Keratinocyte (primary cell): ENCODE measurements around the gene CFAP46. TPM values are rescaled to one million over a fixed set of nuclear protein-coding genes. Genes with fewer than 3 reads are reported as not detected.

Source experiments
- DNase-seq: peaks from one replicate; pipeline ENCODE4 v3.0.0-alpha.2; 2011; ENCODE audit warnings: low read depth, missing footprints, low spot score
- FAIRE-seq: peaks from 2 replicates; lab custom pipeline; 2011; peaks lifted over from hg19 to GRCh38; lab: Jason Lieb, UNC
- H2AFZ ChIP-seq: 2 replicates; pipeline ENCODE4 v1.6.0; 2012; ENCODE audit warnings: low read length, control low read depth, inconsistent platforms; ENCODE audit not compliant: control insufficient read depth
- H3K27ac ChIP-seq: 2 replicates; pipeline ENCODE4 v1.5.1; 2011; ENCODE audit warnings: low read length; ENCODE audit not compliant: control insufficient read depth, insufficient read depth
- H3K27me3 ChIP-seq: 3 replicates; pipeline ENCODE4 v1.6.0; 2011; ENCODE audit warnings: low read length; ENCODE audit not compliant: control insufficient read depth, insufficient read depth; ENCODE audit errors: extremely low read depth
- H3K36me3 ChIP-seq, 2 experiments: 2 replicates in 1 of 2; 3 replicates in 1 of 2; pipeline ENCODE4 v1.5.1; 2011; ENCODE audit warnings: low read length in 2 of 2, mild to moderate bottlenecking in 1 of 2; ENCODE audit not compliant: control insufficient read depth in 2 of 2, insufficient read depth in 2 of 2; ENCODE audit errors: extremely low read depth in 1 of 2
- H3K4me1 ChIP-seq: 3 replicates; pipeline ENCODE4 v1.5.1; 2011; ENCODE audit warnings: low read length; ENCODE audit not compliant: control insufficient read depth, insufficient read depth; ENCODE audit errors: extremely low read depth
- H3K4me2 ChIP-seq: 3 replicates; pipeline ENCODE4 v1.6.0; 2011; ENCODE audit warnings: low read depth, low read length; ENCODE audit not compliant: control insufficient read depth, insufficient read depth; ENCODE audit errors: extremely low read depth
- H3K4me3 ChIP-seq, 3 experiments: fragments of 200-600 bp in 1 of 3; sonication (generic) in 1 of 3; 2 replicates in 2 of 3; 3 replicates in 1 of 3; pipeline ENCODE4 v1.5.1; 2011 to 2016; ENCODE audit warnings: low read length in 3 of 3, mild to moderate bottlenecking in 3 of 3, control low read depth in 2 of 3, inconsistent platforms in 1 of 3, low read depth in 1 of 3, mixed read lengths in 1 of 3, mixed run types in 1 of 3, moderate library complexity in 1 of 3; ENCODE audit not compliant: control insufficient read depth in 2 of 3, insufficient read depth in 2 of 3; ENCODE audit errors: extremely low read depth in 1 of 3
- H3K79me2 ChIP-seq: 2 replicates; pipeline ENCODE4 v1.6.0; 2012; ENCODE audit warnings: low read length; ENCODE audit not compliant: control insufficient read depth, insufficient read depth
- H3K9ac ChIP-seq: 3 replicates; pipeline ENCODE4 v1.6.0; 2011; ENCODE audit warnings: low read length; ENCODE audit not compliant: control insufficient read depth, insufficient read depth; ENCODE audit errors: extremely low read depth
- H3K9me1 ChIP-seq: 3 replicates; pipeline ENCODE4 v1.6.0; 2011; ENCODE audit warnings: low read length; ENCODE audit not compliant: control insufficient read depth, insufficient read depth; ENCODE audit errors: extremely low read depth
- H3K9me3 ChIP-seq: 2 replicates; pipeline ENCODE4 v1.5.1; 2012; ENCODE audit warnings: low read depth, low read length; ENCODE audit not compliant: control insufficient read depth
- H4K20me1 ChIP-seq: 3 replicates; pipeline ENCODE4 v1.6.0; 2011; ENCODE audit warnings: low read length; ENCODE audit not compliant: control insufficient read depth, insufficient read depth; ENCODE audit errors: extremely low read depth
- CTCF ChIP-seq, 3 experiments: IDR thresholded peaks in 1 of 3; conservative IDR thresholded peaks in 1 of 3; optimal IDR thresholded peaks in 1 of 3; 2 replicates in 2 of 3; 3 replicates in 1 of 3; pipeline versions ENCODE3 to v1.5.1; 2011; ENCODE audit warnings: low read length in 3 of 3, mild to moderate bottlenecking in 3 of 3, moderate library complexity in 2 of 3, control low read depth in 1 of 3, inconsistent platforms in 1 of 3; ENCODE audit not compliant: insufficient read depth in 2 of 3; ENCODE audit errors: extremely low read depth in 1 of 3
- EZH2 ChIP-seq: IDR thresholded peaks from one replicate; pipeline ENCODE4 v1.6.1; 2012; ENCODE audit warnings: inconsistent platforms, mild to moderate bottlenecking, low read length, moderate library complexity
- dilution Hi-C: fragments of 300-500 bp; cut with MboI; formaldehyde crosslinking; loops from one replicate; pipeline ENCODE4 v1.7.0; 2020; ENCODE audit warnings: low sequenced_read_pairs; ENCODE audit not compliant: extremely low pct_ligation_motif_present
- polyA plus RNA-seq, 5 experiments: library from polyadenylated mRNA; depleted of rRNA in 3 of 5; stranded (reverse) in 3 of 5; stranded (forward) in 1 of 5; unstranded in 1 of 5; fragments of >200 nt; gene quantifications; 1 replicate in 1 of 5; 2 replicates in 3 of 5; 3 replicates in 1 of 5; pipeline versions ENCODE4 v1.2.1 to v1.2.3, GENCODE V29; 2011 to 2012; ENCODE audit warnings: missing spikeins in 2 of 5, low read depth in 1 of 5, low replicate concordance in 1 of 5

CFAP46 gene
- polyA plus RNA-seq, 1 donor (not counting 4 experiments of a cell fraction or from before 2014, with no cell fraction given): 1.00 TPM

GRCh38 chr10:132972149-132972985 is 30.0 kb upstream of the CFAP46 start:
- H3K79me2 ChIP-seq: no peaks in the 10 kb centered on the region
- FAIRE-seq (no peak), DNase-seq (no peak)
- H3K36me3 ChIP-seq: no peaks in the 10 kb centered on the region
- H3K9me3 ChIP-seq: no peaks in the 10 kb centered on the region
- no peak overlapping the region for H3K4me3 ChIP-seq
- H3K9me1 ChIP-seq: no peaks in the 10 kb centered on the region
- dilution Hi-C loops: no loop called here
- no peak overlapping the region for H3K9ac ChIP-seq
- TF ChIP-seq CTCF (optimal IDR thresholded peaks at IDR 0.05 in 1 of 3, IDR thresholded peaks at IDR 0.05 in 1 of 3, conservative IDR thresholded peaks at IDR 0.05 in 1 of 3; ENCODE audit: extremely low read depth in 1 of 3, insufficient read depth in 2 of 3, low read length in 3 of 3): no peak
- no peak for TF ChIP-seq EZH2
- no peak overlapping the region for H2AFZ ChIP-seq
- no peak overlapping the region for H3K27ac ChIP-seq
- H3K4me2 ChIP-seq: no peak overlapping the region
- H4K20me1 ChIP-seq: no peaks in the 10 kb centered on the region
- no peaks in the 10 kb centered on the region for H3K4me1 ChIP-seq
- peaks cover 54% of the 10 kb centered on the region for H3K27me3 ChIP-seq

- FAIRE-seq (no peak), DNase-seq (no peak)
- dilution Hi-C loops: no loop called here
- Histone ChIP-seq H3K9me3 (no peaks in the 10 kb centered on the region), H3K4me2 (no peak overlapping the region), H3K27me3 (peaks cover 54% of the 10 kb centered on the region), H3K27ac (no peak overlapping the region), H3K9me1 (no peaks in the 10 kb centered on the region), H3K36me3 (no peaks in the 10 kb centered on the region), H2AFZ (no peak overlapping the region), H3K4me3 (no peak overlapping the region), H3K79me2 (no peaks in the 10 kb centered on the region), H3K9ac (no peak overlapping the region), H4K20me1 (no peaks in the 10 kb centered on the region), H3K4me1 (no peaks in the 10 kb centered on the region)
- TF ChIP-seq CTCF (optimal IDR thresholded peaks at IDR 0.05 in 1 of 3, IDR thresholded peaks at IDR 0.05 in 1 of 3, conservative IDR thresholded peaks at IDR 0.05 in 1 of 3; ENCODE audit: extremely low read depth in 1 of 3, insufficient read depth in 2 of 3, low read length in 3 of 3) (no peak), EZH2 (no peak)
These were observed 29.2 kb upstream of the CFAP46 start for GRCh38 chr10:132971448-132972148.
